Ecto neural progenitor cell (in vitro differentiated cells): ENCODE measurements around the gene DCUN1D4.
"Not testable (repeated sequence)": the region's sequence is repeated elsewhere in the genome, so short reads cannot be mapped to it uniquely, and the experiment has no call there.

Source experiments
- DNase-seq: peaks from one replicate; pipeline ENCODE4 v3.0.0-alpha.2; 2018; ENCODE audit warnings: low spot score

DCUN1D4 gene

DNA sequence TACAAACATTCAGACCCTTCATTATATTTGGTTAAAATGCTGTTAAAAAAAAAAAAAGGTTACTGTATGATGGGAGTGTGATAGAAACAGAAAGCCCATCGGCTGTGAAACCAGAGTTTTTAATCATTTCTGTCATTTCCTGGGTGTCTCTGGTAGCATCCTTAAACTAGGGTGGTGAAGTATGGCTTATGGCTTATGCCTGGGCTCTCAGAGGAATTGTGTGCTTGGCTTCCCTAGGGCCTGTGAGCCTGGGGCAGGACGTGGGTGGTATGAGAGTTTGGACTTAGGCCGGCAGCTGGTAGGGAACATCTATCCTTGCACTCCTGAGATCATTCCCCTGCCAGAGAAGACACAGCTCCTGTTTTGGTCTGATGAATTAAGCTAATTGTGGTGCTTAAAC lies 52.2 kb downstream of the DCUN1D4 start:
- no peak for DNase-seq

DNA sequence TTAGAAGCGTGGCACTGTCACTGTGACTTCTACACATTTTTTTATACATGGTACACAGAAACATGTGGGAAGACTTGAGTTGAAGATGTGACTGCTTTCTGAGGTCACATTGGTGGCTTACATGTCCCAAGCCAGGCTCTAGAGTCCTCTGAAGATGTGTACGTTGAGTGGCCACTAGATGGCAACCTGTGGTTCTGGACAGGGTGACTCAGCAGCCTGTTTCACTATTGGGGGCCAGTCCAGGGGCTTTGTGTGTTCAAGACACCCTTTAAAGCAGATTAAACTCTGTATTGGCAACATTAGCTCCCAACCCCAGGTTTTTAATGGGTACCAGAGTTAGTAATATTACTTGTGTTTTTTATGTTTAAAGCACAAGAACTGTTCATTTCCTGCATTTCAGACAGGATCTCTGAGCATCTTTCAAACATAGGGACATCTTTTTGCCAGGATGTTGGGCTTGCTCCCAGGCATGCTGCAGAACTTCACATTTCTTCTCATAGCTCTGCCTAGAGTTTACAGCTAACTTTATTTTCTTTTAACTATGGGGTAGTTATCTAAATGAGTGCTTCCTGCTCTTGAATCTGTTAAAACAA lies 53.0 kb downstream of the DCUN1D4 start:
- DNase-seq = peak; percentile 70

DNA sequence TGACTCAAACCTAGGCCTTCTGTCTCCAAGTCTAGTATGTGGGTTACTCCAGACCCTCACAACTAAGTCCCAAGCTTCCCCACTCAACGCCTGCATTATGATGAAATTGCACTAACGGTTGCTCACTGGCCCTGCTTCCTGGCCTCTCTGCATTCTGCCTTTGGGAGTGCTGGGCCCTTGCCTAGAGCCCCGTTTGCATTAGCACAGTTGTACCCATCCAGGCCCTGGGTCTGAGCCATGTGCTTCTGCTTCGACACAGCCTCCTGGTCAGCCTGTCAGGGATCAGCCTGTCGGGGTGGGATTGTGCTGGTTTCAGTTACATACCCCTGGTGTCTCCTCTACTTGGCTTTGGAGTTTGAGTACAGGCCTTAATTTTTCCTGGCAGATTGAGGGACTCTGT lies 58.4 kb downstream of the DCUN1D4 start:
- DNase-seq = no peak

DNA sequence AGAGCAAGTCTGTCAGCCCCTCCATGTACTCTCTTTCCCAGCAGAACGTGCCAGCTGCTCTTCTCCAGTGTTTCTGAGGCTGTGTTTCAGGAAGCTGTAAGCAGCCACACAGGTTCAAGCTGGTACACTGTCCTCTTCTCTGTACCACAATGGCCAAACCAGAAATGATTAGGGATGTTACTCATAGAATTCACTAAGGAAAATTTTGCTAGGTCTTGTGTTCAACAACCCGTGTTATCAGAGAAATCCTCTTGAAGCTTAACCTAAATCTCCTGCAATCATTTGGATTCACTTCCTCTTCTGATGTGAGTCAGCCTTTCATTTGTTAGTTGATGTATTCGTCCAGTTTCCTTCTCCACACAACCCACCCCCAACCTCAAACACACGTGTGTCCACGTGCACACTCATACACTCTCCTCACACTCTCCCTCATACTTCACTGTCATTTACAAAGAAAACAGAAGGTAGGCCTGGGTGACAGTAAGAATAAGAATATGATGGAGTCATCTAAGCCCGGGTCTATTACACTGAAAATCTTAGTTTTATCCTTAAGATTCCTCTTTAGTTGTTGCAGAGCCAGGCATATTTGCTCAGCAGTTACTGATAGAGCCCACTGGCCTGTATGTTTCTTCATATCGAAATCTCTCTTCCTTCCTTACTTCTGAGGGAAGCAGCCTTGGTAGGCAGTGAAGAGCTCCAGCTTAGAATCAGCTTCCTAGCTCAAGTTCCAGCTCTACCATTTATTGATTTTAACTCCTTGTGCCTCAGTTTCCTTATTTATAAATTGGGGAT lies 63.4 kb downstream of the DCUN1D4 start:
- no peak for DNase-seq

DNA sequence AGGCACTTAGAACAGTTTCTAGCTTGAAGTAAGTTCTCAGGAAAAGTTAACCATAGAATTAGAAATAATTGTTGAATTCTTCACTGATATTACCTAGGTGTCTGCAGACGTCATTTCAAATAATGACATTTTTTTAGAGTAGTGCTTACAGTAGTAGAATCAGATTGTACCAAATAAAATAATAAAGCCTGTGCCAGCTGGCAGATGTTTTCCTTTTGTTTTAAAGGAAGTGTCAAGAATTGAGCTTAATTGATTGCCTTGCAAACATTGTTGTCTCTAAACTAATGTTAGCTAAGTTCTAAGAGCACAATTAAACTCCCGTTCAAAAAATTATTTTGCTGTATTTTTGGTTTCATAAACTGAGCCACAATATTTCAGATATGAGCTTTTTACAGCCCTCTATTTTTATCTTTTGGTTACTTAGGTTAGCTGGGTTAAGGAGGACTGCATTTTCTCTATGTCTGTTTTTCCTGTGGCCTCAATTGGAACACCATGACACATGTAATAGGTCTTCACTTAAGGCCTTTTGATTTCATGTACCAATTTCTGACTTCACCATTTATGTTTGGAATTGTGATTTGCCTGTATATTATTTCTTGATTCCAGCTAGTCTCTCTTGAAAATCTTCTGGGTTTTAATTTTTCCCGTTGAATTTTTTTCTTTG lies 64.2 kb downstream of the DCUN1D4 start:
- DNase-seq = no peak

DNA sequence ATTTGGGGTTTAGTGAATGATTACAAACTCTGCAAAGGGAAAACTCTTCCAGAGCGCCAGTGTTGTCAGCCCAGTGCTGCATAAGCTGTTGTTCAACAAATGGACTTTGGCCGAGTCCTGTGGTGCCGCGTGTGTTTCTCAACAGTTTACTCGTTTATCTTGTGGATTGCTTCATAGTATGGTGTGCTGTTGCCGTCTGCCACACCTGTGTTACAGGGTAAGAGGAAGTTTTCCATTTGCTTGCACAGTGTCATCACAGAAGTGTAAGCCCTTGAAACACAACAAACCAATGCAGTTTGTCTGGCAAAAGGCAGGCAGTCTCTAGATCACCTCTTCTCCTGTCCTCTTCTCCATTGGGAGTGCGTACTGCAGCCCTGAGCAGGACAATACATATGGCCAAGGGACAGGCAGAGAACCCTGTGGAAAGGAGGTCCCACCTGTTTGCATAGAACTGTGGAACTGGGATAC lies 66.3 kb downstream of the DCUN1D4 start:
- no peak for DNase-seq

DNA sequence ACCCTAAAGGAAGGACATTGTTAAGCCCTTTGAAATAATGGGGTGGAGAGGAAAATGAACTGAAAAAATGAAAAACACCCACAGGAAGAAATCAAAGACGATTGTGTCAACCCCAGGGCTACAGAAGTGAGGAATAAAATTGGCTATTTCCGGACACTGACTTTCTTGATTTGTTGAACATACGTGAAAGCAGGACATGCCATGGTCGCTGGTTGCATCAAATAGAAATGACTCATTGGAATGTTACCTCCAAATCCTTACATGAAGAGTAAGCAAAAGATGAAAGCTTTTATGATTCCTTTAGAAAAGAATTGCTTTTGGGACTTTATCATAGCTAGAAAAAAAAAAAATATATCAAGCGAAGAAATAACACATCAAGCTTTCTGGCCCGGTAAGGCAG lies 75.3 kb downstream of the DCUN1D4 start:
- DNase-seq = no peak

DNA sequence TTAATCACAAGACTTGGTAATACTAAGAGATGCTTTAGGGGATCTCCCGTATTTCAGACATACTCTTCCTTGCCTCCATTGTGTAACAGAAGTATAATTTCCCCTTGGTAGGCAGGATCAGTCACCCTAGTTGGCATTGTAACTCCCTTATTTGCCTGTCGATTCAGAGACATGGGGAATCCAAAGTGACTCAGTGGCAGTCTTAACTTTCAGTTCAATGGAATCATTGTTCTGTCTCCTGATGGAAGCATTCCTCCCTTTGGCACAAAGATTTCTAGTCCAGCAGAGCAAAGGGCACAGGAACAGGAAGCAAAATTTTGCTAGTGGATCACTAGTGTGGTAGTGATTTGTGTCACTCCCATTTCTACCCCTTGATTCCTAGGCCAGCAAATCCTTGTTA lies 80.4 kb downstream of the DCUN1D4 start:
- DNase-seq = no peak

DNA sequence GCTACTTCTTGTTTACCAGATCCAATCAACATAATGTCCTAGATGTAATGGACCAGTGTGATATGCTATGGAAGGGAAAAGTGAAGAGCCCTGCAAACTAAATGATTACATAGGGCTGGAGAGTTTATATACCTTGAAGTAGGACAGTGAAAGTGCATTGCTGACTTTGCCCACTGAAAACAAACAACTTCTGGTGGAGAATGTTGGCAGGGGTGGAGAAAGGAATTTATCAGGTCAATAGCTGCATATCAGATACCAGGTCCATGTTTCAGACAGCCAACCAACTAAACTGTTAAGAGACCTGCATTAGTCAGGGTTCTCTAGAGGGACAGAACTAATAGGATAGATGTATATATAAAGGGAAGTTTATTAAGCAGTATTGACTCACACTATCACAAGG lies 82.4 kb downstream of the DCUN1D4 start:
- DNase-seq = no peak

DNA sequence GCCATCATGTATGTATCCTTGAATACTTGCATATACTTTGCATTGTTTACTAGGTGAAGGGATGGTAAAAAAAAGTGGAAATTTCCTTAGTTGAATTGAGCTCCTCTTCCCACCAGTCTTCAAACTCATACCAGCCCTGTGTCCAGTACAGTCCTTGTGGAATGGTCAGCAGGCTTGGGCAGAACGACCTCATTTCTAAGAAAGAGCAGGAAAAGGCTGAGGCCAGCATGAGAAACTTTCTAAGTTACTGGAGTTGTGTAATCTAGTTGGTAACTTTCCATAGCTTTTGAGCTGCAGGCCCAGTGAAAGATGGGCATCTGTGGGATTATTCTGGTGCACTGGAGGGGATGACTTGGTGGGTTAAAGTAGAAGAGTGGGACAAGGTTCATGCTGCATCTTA lies 87.6 kb downstream of the DCUN1D4 start:
- no peak for DNase-seq

DNA sequence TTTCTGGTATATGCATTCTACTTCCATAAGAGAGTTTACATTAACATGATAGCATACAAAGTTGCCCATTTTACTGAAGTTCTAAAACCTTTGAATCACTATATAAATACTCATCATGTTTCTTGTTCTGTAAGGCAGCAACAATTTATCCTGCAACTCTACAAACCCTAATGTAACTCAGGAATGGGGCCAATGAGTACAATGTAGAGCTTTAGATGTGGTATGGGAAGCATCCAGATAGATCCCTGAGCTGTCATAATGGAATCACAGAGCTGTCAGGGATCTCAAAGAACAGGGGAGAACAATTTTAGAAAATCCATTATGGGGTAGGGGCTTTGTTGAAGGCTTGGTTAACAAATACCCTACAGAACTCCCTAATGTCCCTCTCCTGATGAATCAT lies 88.5 kb downstream of the DCUN1D4 start:
- DNase-seq = no peak

DNA sequence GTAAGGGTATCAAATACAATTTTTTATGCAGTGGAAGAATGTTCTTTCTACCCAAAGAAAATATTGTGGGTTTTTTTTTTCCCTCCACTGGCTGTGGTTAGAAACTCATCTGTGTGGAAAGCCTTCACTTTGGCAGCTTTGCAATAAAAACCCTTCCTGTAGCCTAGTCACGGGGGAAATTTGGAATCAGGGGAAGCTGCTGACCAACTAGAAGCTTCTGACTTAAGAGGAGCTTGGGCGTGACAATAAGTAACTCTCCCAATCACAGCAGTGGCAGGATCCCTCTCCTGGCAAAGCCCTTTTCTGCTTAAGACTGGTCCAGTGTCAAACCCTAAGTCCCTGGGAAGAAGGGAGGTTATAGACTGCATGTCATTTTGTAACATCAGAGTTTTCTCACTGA lies 89.3 kb downstream of the DCUN1D4 start:
- no peak for DNase-seq

DNA sequence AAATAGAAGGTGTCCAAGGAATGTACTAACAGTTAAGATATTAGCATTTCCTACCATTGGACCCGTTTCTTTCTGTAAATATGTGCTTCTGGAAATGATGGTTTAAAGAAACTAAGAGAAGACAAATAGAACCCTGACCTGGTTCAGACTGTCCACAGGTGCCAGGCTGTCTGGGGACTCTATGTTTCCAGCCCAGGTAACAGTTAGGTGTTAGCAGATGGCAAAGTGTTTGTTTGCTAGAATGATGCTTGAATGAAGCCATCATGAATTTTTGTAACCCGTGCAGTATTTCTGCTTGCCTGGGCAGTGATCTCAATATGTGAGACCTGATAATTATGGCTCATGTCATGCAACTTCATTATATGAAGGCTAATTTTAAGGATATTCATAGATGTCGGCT lies 89.7 kb downstream of the DCUN1D4 start:
- no peak for DNase-seq

DNA sequence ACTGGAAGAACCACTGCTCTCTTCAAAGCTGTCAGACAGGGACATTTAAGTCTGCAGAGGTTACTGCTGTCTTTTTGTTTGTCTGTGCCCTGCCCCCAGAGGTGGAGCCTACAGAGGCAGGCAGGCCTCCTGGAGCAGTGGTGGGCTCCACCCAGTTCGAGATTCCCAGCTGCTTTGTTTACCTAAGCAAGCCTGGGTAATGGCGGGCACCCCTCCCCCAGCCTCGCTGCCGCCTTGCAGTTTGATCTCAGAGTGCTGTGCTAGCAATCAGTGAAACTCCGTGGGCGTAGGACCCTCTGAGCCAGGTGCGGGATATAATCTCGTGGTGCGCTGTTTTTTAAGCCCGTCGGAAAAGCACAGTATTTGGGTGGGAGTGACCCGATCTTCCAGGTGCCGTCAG lies 97.5 kb downstream of the DCUN1D4 start:
- not testable (repeated sequence) for DNase-seq

DNA sequence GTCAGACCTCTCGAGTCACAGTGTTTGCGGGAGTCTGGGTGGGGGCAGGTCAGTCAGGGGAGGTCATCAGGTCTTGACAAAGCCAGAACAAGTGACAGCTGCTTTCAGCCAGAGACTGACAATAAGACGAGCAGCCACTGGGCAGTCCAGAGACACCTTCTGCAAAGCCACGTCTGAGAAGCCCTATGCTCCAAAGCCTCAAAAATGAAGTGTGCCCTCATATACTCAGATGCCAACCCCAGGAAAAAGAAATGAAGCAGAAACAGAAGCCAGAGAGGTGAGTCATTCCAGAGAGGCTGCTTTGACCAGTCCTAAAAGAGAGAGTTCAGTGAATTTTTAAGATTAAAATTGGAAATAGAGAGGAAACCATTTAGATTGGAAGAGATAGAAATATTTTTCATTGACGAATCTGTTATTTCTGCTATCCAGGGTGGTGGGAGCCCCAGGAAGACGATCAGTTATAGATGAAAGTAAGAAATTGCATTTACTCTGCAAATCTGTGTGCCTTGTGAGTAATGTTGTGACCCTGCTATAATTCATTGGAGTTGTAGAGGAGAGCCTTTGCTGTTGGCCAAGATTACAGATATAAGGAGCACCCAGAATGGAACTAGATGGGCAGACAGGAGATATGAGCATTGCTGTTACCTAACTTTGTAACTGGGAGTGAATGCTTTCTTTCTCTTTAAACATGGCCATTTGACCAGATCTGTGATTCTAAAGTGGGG lies 99.3 kb downstream of the DCUN1D4 start:
- no peak for DNase-seq

DNA sequence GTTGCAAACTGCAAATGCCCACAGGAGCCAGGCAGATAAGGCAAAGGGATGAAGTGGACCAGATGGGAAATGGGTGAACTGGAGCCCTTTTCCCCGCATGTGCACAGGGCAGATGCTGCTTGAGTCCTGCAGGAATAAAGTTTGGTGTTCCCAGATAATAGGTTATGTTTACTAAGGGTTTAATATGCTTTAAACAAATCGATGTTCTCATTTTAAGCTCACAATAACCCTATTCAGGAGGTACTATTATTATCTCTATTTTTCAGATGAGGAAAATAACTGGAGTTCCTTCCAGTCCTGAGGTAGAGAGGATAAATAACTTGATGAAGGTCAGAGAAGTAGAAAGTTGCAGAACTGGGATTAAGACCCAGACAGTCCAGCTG lies 99.9 kb downstream of the DCUN1D4 start:
- no peak for DNase-seq

DNA sequence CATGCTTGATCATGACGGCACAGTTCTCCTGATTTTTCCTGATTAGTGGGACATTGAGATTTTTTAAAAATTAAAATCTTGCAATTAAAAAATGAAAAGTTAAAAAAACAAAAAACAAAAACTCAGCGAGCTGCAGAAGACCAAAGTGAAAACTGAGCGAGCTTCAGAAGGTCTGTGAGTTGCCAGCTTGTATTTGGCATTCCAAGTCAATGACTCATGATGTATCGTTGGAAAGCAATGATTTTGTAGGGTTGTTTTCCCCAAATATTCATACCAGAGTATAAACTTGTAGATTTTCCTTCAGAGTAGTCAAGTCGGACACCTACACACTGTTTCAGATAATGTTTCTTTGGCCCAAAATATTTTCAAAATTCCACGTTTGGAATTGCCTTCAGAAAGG lies 100.3 kb downstream of the DCUN1D4 start:
- DNase-seq = no peak

DNA sequence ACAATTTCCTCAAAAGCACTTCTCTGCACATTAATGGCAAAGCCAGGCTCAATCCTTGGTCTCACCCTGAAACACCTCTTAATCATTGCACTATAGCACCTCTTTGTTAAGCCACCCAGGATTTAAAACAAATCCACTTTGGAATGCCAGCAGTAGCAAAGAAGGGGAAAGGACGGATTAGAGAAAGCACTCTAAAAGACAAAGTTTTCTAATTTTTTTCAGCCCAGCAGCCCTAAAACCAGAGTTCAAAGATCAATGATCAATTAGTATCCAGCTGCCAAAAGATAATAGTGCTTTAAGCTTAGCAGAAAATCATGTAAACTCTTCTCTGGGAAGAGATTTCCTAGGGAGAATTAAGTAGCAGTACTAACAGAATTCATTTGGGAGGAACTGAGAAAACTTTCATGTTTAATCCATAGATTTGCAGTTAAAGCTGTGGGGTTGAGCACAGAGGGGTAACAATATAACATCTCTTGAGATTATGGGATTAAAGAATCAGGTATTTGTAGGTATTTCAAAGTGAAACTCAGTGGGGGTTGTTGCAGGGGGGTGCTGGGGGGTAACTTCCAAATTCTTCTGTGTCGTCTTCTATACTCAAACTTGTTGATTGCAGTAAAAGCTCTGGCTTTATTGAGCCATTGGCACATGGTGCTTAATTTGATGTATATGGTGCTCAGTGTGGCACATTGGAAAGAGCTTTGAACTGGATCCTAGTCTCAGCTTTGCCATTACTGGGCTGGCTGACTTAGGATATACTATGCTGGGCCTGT lies 115.4 kb downstream of the DCUN1D4 start:
- DNase-seq = peak; percentile 51

DNA sequence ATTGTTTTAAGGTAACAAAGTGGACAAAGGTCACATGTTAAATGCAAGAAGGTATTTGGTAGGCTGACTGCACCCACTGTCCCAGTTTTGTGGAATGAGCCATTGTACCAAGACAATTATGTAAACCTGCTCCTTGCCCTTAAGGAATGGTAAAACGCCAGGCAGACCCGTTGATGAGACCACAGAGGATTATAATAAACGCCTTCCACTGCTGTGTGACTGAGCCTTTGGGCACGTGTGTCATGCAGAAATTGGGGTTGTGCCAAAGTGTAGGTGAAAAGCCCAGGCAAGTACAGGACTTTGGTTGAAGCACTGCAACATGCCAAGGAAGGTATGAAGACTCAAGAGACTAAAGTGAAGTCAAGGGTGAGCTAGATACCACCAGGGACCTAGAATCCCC lies 117.5 kb downstream of the DCUN1D4 start:
- no peak for DNase-seq

DNA sequence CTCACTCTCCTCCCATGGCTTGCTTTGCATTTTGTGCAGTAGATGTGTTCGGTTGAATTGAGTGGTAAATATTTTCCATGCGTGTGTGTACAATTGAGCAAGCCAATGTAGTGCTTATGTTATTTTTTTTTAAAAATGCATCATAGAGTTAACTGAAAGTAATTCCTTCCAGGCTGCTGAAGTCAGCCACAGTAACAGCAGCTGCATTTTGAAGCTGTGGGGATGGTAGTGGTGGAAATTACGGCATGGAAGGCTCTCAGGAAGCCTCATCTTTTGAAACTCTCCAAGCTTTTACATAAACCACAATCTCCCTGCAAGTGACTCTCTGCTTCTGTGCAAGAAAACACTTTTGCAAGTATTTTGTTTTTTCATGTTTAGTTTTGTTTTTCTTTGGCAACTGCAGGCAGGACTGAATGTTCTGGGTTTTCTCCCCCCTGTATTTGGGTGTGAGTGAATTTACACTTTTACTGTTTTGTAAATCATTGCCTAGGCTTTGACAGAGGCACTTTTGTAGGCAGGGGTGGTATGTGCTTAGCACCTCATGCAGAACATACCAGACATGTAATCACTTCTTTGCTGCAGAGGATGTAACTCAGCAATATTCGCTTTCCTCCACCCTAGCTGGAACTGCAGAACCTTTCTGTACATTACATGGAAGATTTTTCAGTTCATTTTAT lies 121.0 kb downstream of the DCUN1D4 start:
- DNase-seq = no peak

DNA sequence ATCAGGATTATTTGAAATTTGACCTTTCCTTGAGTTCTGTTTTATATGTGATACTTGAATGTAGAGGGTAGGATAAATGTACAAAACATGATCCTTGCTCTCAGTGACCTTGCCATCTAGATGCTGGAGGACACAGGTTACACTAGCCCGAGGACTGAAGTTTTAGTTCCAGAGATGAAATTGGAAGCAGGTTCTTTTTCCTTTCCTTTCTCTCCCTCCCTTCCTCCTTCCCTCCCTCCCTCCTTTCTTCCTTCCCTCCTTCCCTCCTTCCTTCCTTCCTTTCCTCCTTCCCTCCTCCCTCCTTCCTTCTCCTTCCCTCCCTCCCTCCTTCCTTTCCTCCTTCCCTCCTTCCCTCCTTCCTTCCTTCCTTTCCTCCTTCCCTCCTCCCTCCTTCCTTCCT lies 122.9 kb downstream of the DCUN1D4 start:
- DNase-seq = no peak
